ENCODE measurements around the gene STIM1. TPM values are rescaled to one million over a fixed set of nuclear protein-coding genes. Genes with fewer than 3 reads are reported as not detected.

STIM1 gene
- total RNA-seq, 3 donors from 2014 or later (not counting 1 experiment from before 2014, with no cell fraction given): 171 to 187 (median 175) TPM

DNA sequence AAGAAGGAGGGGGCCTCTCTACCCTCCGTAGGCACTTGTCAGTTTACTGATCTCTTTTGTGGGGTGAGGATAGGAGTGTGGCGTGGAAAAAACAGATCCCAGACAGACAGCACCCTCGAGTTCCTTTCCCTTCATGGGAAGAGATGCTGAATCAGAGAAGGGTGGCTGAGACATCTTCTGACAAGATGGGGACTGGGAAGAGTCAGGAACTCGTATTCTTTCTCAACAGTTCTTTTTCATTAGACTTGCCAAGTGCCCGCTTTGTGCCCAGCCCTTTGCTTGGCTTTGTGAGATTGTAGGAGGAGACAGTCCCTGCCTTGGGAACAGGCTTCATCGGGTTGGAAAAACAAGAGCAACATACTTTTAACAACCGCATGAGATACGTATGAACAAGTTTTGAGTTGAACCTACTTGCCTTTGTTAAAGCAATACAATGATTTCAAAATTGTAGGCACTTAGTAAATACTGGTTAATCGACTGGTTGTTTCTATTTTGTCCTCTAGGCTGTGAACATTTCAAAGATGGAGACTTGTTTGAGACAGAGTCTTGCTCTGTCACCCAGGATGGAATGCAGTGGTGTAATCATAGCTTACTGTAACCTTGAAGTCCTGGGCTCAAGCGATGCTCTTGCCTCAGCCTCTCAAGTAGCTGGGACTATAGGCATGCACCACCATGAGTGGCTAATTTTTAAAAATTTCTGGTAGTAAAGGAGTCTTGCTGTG is 240.2 kb downstream of the STIM1 start:
- Mint-ChIP-seq H3K4me1 (peaks cover 28 to 46% of the 10 kb centered on the region in 2 donors), H3K4me3 (peak overlapping the region; percentile 98), H3K27me3 (ENCODE audit: low read depth in 2 of 2) (no peaks in the 10 kb centered on the region), H3K36me3 (no peaks in the 10 kb centered on the region), H3K9me3 (no peaks in the 10 kb centered on the region), H3K27ac (peak overlapping the region; percentile 97 to 99)
- 46% methylated on average over 10 of the region's 10 CpGs for WGBS (ENCODE audit: insufficient coverage)
- Histone ChIP-seq H3K4me3 (ENCODE audit: low read length) (peak overlapping the region; percentile 88), H3K9me3 (ENCODE audit: control insufficient read depth, insufficient read depth, low read length) (no peaks in the 10 kb centered on the region), H3K36me3 (ENCODE audit: control insufficient read depth, insufficient read depth, low read length) (peaks cover 6% of the 10 kb centered on the region), H3K27me3 (ENCODE audit: control insufficient read depth, insufficient read depth, low read length) (no peaks in the 10 kb centered on the region), H3K4me1 (ENCODE audit: control insufficient read depth, insufficient read depth, low read length) (peaks cover 28% of the 10 kb centered on the region), H3K27ac (ENCODE audit: low read length) (peak overlapping the region; percentile 94)
- TF ChIP-seq, protein P1, sequence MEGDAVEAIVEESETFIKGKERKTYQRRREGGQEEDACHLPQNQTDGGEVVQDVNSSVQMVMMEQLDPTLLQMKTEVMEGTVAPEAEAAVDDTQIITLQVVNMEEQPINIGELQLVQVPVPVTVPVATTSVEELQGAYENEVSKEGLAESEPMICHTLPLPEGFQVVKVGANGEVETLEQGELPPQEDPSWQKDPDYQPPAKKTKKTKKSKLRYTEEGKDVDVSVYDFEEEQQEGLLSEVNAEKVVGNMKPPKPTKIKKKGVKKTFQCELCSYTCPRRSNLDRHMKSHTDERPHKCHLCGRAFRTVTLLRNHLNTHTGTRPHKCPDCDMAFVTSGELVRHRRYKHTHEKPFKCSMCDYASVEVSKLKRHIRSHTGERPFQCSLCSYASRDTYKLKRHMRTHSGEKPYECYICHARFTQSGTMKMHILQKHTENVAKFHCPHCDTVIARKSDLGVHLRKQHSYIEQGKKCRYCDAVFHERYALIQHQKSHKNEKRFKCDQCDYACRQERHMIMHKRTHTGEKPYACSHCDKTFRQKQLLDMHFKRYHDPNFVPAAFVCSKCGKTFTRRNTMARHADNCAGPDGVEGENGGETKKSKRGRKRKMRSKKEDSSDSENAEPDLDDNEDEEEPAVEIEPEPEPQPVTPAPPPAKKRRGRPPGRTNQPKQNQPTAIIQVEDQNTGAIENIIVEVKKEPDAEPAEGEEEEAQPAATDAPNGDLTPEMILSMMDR (IDR thresholded peaks at IDR 0.05): no peak
- DNase-seq (peak in 1 of 2 donors; percentile 33), ATAC-seq (no peak)
- intact Hi-C loops (cut with micrococcal nuclease): no loop called here

DNA sequence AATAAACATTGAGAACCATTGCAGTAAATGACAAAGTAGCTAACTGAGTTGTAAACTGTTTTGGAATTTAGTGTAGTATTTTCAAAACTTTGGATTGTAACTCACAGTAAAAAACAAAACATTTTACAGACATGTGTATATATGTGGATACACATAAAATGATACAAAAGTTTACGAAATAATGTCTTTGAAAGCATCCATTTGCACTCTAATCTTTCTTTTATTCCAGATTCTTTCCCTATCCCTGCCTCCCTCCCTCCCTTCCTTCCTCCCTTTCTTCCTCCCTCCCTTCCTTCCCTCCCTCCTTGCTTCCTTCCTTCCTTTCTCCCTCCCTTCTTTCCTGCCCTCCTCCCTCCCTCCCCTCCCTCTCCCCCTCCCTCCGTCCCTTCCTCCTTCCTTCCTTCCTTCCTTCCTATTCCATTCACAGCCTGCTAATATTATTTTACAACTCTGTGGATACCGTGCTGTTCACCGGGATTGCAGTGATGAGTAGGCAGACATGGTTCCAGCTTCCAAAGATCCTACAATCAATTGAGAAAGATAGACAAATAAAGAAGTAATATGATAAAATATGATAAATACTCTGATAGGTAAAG is 242.7 kb downstream of the STIM1 start:
- H3K36me3 Mint-ChIP-seq: no peaks in the 10 kb centered on the region
- ATAC-seq: no peak
- H3K4me3 Mint-ChIP-seq: no peak overlapping the region

GRCh38 chr11:4102711-4103110 is 247.2 kb downstream of the STIM1 start:
- Histone ChIP-seq H3K4me3 (ENCODE audit: low read length) (no peak overlapping the region), H3K27me3 (ENCODE audit: control insufficient read depth, insufficient read depth, low read length) (no peaks in the 10 kb centered on the region), H3K36me3 (ENCODE audit: control insufficient read depth, insufficient read depth, low read length) (peaks cover 21% of the 10 kb centered on the region), H3K9me3 (ENCODE audit: control insufficient read depth, insufficient read depth, low read length) (no peaks in the 10 kb centered on the region), H3K4me1 (ENCODE audit: control insufficient read depth, insufficient read depth, low read length) (no peaks in the 10 kb centered on the region), H3K27ac (ENCODE audit: low read length) (no peak overlapping the region)
- Mint-ChIP-seq H3K27me3 (ENCODE audit: low read depth in 2 of 2) (no peaks in the 10 kb centered on the region), H3K36me3 (no peaks in the 10 kb centered on the region), H3K27ac (no peak overlapping the region), H3K4me3 (no peak overlapping the region), H3K9me3 (no peaks in the 10 kb centered on the region), H3K4me1 (peaks cover 0 to 10% of the 10 kb centered on the region in 2 donors)
- TF ChIP-seq, protein P1 (IDR thresholded peaks at IDR 0.05): no peak
- intact Hi-C loops (cut with micrococcal nuclease): no loop called here
- WGBS (ENCODE audit: insufficient coverage): 91% methylated on average over 1 of the region's 4 CpGs
- ATAC-seq (no peak), DNase-seq (no peak)

More for the DNA sequence above, 242.7 kb downstream of the STIM1 start:
- no peak overlapping the region for H3K27ac ChIP-seq (ENCODE audit: low read length)
- H3K4me1 Mint-ChIP-seq: peaks cover 21 to 30% of the 10 kb centered on the region in 2 donors
- intact Hi-C loops (cut with micrococcal nuclease): no loop called here
- peaks cover 6% of the 10 kb centered on the region for H3K36me3 ChIP-seq (ENCODE audit: control insufficient read depth, insufficient read depth, low read length)
- H3K4me1 ChIP-seq (ENCODE audit: control insufficient read depth, insufficient read depth, low read length): peaks cover 19% of the 10 kb centered on the region
- H3K27me3 Mint-ChIP-seq (ENCODE audit: low read depth in 2 of 2): no peaks in the 10 kb centered on the region
- DNase-seq: no peak
- WGBS (ENCODE audit: insufficient coverage): 86% methylated on average over 2 of the region's 4 CpGs
- no peaks in the 10 kb centered on the region for H3K27me3 ChIP-seq (ENCODE audit: control insufficient read depth, insufficient read depth, low read length)
- no peaks in the 10 kb centered on the region for H3K9me3 Mint-ChIP-seq
- no peaks in the 10 kb centered on the region for H3K9me3 ChIP-seq (ENCODE audit: control insufficient read depth, insufficient read depth, low read length)
- TF ChIP-seq, protein P1 (IDR thresholded peaks at IDR 0.05): no peak
- no peak overlapping the region for H3K4me3 ChIP-seq (ENCODE audit: low read length)
- no peak overlapping the region for H3K27ac Mint-ChIP-seq
